ENCODE data around the gene PRSS36.

DNA sequence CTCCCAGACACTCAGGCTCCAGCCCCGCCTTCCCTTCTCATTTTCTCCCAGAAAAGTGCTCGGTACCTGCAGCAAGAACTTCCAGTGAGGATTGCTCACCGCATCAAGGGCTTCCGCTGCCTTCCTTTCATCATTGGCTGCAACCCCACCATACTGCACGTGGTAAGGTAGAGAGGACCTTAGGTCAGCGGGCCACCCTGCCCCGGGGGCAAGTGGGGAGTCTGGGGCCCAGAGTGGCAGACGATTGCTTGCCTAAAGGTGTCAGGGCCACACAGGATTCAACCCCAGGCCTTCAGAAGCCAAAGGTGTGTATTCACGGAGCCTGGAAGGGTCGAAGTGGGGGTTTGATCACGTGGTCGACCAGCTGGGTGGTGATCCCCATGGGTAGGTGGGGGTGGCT is 40.2 kb downstream of the PRSS36 start:
- TF ChIP-seq, protein P1, sequence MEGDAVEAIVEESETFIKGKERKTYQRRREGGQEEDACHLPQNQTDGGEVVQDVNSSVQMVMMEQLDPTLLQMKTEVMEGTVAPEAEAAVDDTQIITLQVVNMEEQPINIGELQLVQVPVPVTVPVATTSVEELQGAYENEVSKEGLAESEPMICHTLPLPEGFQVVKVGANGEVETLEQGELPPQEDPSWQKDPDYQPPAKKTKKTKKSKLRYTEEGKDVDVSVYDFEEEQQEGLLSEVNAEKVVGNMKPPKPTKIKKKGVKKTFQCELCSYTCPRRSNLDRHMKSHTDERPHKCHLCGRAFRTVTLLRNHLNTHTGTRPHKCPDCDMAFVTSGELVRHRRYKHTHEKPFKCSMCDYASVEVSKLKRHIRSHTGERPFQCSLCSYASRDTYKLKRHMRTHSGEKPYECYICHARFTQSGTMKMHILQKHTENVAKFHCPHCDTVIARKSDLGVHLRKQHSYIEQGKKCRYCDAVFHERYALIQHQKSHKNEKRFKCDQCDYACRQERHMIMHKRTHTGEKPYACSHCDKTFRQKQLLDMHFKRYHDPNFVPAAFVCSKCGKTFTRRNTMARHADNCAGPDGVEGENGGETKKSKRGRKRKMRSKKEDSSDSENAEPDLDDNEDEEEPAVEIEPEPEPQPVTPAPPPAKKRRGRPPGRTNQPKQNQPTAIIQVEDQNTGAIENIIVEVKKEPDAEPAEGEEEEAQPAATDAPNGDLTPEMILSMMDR (conservative IDR thresholded peaks at IDR 0.05; ENCODE audit: low read length), result no peak
- TF ChIP-seq EZH2phosphoT487 (IDR thresholded peaks at IDR 0.05; ENCODE audit: borderline replicate concordance, low read depth, low read length), result no peak
